Coronary artery (tissue), 2 donors: ENCODE results near the gene FARP1.

ENCODE experiments used
- DNase-seq: peaks from one replicate; pipeline ENCODE4 v3.0.0-alpha.2; 2017; ENCODE audit warnings: low spot score
- H3K27ac ChIP-seq, 2 donors: fragments of 200-600 bp; sonication (generic); one replicate each; pipeline ENCODE4 v1.5.1; 2016 to 2019
- H3K4me3 ChIP-seq: fragments of 200-600 bp; sonication (generic); 2 replicates; pipeline ENCODE4 v1.5.1; 2016; ENCODE audit warnings: mild to moderate bottlenecking, moderate library complexity
- TF ChIP-seq, protein P1 (sequence below): fragments of 200-600 bp; sonication (generic); IDR thresholded peaks from one replicate; pipeline ENCODE4 v1.5.1; 2019; ENCODE audit warnings: antibody characterized with exemption

The FARP1 gene

GRCh38 chr13:98480915-98481877 lies 338.3 kb downstream of the FARP1 start:
- no peak for DNase-seq
- TF ChIP-seq, protein P1, sequence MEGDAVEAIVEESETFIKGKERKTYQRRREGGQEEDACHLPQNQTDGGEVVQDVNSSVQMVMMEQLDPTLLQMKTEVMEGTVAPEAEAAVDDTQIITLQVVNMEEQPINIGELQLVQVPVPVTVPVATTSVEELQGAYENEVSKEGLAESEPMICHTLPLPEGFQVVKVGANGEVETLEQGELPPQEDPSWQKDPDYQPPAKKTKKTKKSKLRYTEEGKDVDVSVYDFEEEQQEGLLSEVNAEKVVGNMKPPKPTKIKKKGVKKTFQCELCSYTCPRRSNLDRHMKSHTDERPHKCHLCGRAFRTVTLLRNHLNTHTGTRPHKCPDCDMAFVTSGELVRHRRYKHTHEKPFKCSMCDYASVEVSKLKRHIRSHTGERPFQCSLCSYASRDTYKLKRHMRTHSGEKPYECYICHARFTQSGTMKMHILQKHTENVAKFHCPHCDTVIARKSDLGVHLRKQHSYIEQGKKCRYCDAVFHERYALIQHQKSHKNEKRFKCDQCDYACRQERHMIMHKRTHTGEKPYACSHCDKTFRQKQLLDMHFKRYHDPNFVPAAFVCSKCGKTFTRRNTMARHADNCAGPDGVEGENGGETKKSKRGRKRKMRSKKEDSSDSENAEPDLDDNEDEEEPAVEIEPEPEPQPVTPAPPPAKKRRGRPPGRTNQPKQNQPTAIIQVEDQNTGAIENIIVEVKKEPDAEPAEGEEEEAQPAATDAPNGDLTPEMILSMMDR: no peak
- Histone ChIP-seq H3K4me3 (no peak overlapping the region), H3K27ac (no peak overlapping the region)

DNA sequence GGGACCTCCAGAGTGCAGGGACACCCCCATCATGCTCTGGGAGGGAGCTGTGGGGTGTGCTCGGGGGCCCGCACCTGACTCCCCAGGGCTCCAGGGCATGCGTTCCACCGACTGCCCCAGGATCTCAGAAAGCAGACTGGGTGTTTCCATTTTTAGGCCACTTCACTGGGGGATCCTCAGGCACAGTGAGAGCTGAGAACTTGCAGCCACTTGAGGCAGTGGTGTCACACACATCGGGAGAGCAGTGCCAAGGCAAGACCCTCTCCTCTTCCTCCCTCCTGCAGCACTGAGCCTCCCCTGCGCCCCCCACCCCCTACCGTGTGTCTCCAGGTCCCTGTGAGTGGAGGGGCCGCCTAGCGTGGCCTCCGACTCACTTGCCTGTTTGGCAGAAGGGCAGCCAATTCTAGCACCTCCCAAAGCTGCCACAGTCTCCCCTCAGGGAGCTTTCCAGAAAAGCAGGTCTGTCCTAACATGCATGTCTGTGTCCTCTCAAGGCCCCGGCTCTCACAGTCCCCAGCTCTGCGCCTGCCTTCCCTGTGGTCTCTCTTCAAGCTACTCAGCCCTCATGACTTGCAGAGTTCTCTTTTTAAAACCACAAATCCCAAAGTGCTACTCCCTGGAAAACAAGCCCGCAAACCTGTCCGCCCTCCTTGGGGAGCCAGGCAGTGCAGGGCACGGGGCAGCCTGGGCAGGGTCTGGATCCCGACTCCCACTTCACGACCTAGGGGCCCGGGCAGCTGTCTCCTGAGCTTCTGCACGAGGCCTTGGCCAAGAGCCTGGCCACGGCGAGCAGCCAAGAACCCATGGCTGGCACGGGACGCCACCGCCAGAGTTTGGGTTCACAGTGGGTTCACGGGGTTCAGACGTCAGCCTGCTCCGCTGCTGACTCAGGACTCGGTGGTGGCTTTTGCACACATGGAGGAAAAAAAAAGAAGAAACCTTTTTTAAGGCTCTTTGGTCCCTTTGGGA lies 339.9 kb downstream of the FARP1 start:
- DNase-seq: peak; percentile 85
- Histone ChIP-seq H3K27ac (peak overlapping the region; percentile 83 to 86), H3K4me3 (peak overlapping the region; percentile 12)
- TF ChIP-seq, protein P1: no peak

DNA sequence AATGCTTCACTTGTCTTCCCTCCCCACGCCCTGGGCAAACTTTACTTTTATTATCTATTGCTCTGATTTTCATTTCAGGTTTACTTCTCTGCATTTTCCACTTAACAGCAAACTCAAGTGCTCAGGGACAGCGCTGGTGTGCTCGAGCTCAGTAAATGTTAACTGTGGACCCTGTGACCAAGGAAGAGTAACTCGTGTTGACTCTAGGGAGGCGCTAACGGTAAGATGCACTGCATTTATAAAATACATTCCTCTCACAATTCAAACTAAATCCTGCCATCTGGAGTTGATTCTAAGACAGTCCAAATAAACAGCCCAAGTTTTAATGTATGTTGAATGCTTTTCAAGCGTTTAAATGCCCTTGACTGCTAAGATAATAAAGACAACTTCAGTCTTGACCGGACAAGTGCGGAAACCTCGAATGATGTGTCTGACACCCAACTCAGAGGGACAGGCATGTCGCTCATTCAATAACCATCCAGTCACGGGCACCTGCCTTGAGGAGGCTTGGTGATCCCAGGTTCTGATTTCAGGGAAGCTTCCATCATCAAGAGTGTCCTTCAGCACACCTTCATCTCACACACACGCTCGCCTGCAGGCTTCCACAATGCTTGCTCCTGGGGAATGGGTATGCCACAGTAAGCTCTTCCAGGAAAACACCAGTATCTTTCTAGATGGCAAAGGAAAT lies 340.9 kb downstream of the FARP1 start:
- DNase-seq: no peak
- Histone ChIP-seq H3K4me3 (peak overlapping the region; percentile 12), H3K27ac (peak overlapping the region; percentile 83 to 86)
- TF ChIP-seq, protein P1: no peak

DNA sequence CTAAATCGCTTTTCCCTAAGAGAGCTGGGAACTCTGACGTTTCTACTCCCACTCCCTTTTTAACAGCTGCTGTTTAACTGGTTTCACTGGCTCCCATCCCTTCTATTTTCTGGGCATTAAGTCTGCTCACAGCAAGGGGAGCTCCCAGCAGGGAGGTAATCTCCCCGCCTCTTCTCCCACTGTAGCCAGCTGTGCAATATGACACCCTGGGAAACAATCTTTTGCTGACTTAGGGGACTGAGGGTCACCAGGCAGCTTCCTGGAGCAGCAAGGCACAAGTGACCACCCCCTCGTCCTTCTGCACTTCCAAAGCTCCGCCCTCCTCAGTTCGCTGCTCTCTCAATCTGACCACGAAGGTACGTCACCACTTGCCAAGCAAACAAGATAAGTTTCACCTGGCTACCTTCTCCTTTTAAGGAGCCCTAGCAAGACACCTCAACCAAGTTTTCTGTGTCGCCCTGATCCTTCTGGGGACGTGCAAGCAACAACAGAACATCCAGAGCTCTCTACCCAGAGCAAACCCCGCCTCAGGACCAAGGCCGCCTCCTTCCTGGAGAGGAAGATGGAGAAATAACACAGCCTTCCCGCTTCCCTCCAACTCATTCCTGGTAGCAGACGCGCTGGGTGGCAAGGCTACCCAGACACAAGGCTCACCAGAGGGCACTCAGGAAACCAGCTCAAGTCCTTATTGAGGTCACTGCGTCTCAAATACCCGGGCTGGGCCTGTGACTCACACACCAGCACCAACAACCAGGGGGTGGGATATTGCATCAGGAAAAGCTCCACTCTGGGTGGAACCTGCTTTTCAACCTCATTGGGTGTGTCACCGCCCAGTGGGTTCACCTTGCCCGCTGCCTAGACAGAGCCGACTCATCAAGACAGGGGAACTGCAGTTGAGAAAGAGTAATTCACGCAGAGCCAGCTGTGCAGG lies 341.7 kb downstream of the FARP1 start:
- peak; percentile 93 for DNase-seq
- H3K4me3 ChIP-seq: peak overlapping the region; percentile 34
- TF ChIP-seq, protein P1: no peak

DNA sequence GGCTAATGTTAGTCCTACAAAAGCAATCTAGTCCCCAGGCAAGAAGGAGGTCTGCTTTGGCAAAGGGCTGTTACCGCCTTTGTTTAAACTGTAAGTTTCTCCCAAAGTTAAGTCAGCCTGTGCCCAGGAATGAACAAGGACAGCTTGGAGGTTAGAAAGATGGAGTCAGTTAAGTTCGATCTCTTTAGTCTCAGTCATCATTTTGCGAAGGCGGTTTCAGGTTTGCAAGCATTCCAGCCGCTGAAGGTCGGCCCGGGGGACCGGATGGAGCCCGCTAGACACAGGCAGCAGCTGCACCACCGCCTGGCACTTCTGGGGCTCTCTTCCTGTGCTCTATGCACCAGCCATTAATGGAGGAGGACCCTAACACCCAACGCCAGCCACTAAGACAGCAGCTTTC lies 342.7 kb downstream of the FARP1 start:
- H3K27ac ChIP-seq: peak overlapping the region; percentile 83 to 86
- TF ChIP-seq, protein P1: no peak
- DNase-seq: no peak
- H3K4me3 ChIP-seq: no peak overlapping the region

More for the DNA sequence above, 341.7 kb downstream of the FARP1 start:
- H3K27ac ChIP-seq: peak overlapping the region; percentile 83 to 86
